HepG2 (cell line): ENCODE measurements around the gene STRN4. TPM values are rescaled to one million over a fixed set of nuclear protein-coding genes. Genes with fewer than 3 reads are reported as not detected.

Experiments
- ATAC-seq: fragments of 200-7000 bp; cut with Tn5 transposase; 3 replicates; pipeline ENCODE4 v1.9.1; 2020; ENCODE audit warnings: mild to moderate bottlenecking, moderate library complexity
- BruUV-seq: library from RNA; stranded (reverse); fragments of 400-500 nt; replicated peaks from 2 replicates; lab custom pipeline; 2021; lab: Mats Ljungman, UMichigan
- CTCF ChIA-PET: fragments of 300-600 bp; formaldehyde crosslinking; extraction: SDS; loops from one replicate; lab custom pipeline; 2021; ENCODE audit warnings: low total read pairs, inconsistent platforms, low intra/inter-chr PET ratio; lab: Yijun Ruan, JAX
- POLR2A ChIA-PET: fragments of 350-600 bp; sonication (Branson Sonifier 250); formaldehyde crosslinking; loops from one replicate; lab custom pipeline; 2020; ENCODE audit warnings: antibody characterized with exemption, inconsistent platforms; lab: Yijun Ruan, JAX
- DNase-seq: peaks from one replicate; pipeline ENCODE4 v3.0.0-alpha.2; 2015; ENCODE audit warnings: low spot score
- FAIRE-seq: peaks from 3 replicates; lab custom pipeline; 2011; peaks lifted over from hg19 to GRCh38; lab: Jason Lieb, UNC
- H2AFZ ChIP-seq: one replicate; pipeline ENCODE4 v1.6.1; 2011; ENCODE audit warnings: low read length, inconsistent platforms
- H3K27ac ChIP-seq: fragments of 300-600 bp; 3 replicates; pipeline ENCODE4 v1.8.0; 2011; ENCODE audit warnings: mixed run types, mild to moderate bottlenecking, mixed read lengths, low read length, inconsistent platforms; ENCODE audit not compliant: insufficient read depth; ENCODE audit errors: extremely low read length
- H3K27me3 ChIP-seq, 2 experiments: fragments of 200-600 bp in 1 of 2; 2 replicates in 1 of 2; 3 replicates in 1 of 2; pipeline versions ENCODE4 v1.6.0 to v1.8.0; 2011; ENCODE audit warnings: low read length in 2 of 2, mild to moderate bottlenecking in 2 of 2, moderate library complexity in 2 of 2, inconsistent platforms in 1 of 2; ENCODE audit not compliant: insufficient read depth in 2 of 2, control insufficient read depth in 1 of 2
- H3K36me3 ChIP-seq, 2 experiments: fragments of 200-600 bp in 1 of 2; replicated peaks in 1 of 2; 2 replicates in 1 of 2; 3 replicates in 1 of 2; pipeline versions ENCODE4 v1.5.1 to v1.8.0; 2011; ENCODE audit warnings: low read length in 2 of 2, inconsistent platforms in 1 of 2; ENCODE audit not compliant: insufficient read depth in 2 of 2, control insufficient read depth in 1 of 2
- H3K4me1 ChIP-seq: 2 replicates; pipeline ENCODE4 v1.5.1; 2012; ENCODE audit warnings: low read length, inconsistent platforms; ENCODE audit not compliant: insufficient read depth
- H3K4me2 ChIP-seq: 2 replicates; pipeline ENCODE4 v1.6.0; 2011; ENCODE audit warnings: low read depth, low read length, inconsistent platforms
- H3K4me3 ChIP-seq, 3 experiments: fragments of 200-600 bp in 1 of 3; sonication (generic), shearing (Covaris generic) in 1 of 3; replicated peaks in 1 of 3; 2 replicates each; pipeline ENCODE4 v1.5.1; 2011 to 2016; ENCODE audit warnings: low read length in 3 of 3, inconsistent platforms in 2 of 3, low read depth in 2 of 3, mild to moderate bottlenecking in 2 of 3, control low read depth in 1 of 3, mixed read lengths in 1 of 3; ENCODE audit not compliant: insufficient read depth in 1 of 3
- H3K79me2 ChIP-seq: one replicate; pipeline ENCODE4 v1.6.1; 2011; ENCODE audit warnings: low read length, inconsistent platforms; ENCODE audit not compliant: insufficient read depth
- H3K9ac ChIP-seq: 2 replicates; pipeline ENCODE4 v1.6.0; 2011; ENCODE audit warnings: mild to moderate bottlenecking, low read depth, low read length, inconsistent platforms; ENCODE audit not compliant: insufficient read depth
- H3K9me3 ChIP-seq: 2 replicates; pipeline ENCODE4 v1.5.1; 2012; ENCODE audit warnings: mild to moderate bottlenecking, low read length
- H4K20me1 ChIP-seq: 2 replicates; pipeline ENCODE4 v1.6.0; 2011; ENCODE audit warnings: inconsistent platforms, mild to moderate bottlenecking, low read length, moderate library complexity; ENCODE audit not compliant: insufficient read depth
- ARID2 ChIP-seq: sonication (generic); formaldehyde crosslinking; IDR thresholded peaks from 2 replicates; pipeline ENCODE4 v1.8.1; 2022; ENCODE audit warnings: mild to moderate bottlenecking, missing genetic modification reagents, borderline replicate concordance
- HCFC1 ChIP-seq: fragments of 150-350 bp; IDR thresholded peaks from 2 replicates; pipeline ENCODE4 v1.6.1; 2014; ENCODE audit warnings: low read depth, low read length
- KDM1A ChIP-seq: IDR thresholded peaks from 2 replicates; pipeline ENCODE4 v1.6.1; 2016; ENCODE audit warnings: missing compliant biosample characterization
- LCORL ChIP-seq, 2 experiments: fragments of 450-650 bp in 1 of 2; sonication (generic) in 1 of 2; formaldehyde crosslinking in 1 of 2; IDR thresholded peaks; 2 replicates each; pipeline versions ENCODE4 v1.5.0 to v1.6.1; 2017 to 2020; ENCODE audit warnings: antibody characterized with exemption in 1 of 2, missing genetic modification reagents in 1 of 2
- MAFG ChIP-seq: sonication (generic); formaldehyde crosslinking; IDR thresholded peaks from 2 replicates; pipeline ENCODE4 v1.5.1; 2020; ENCODE audit warnings: mild to moderate bottlenecking, missing genetic modification reagents
- SYNCRIP ChIP-seq: fragments of 200-400 bp; formaldehyde crosslinking; IDR thresholded peaks from 2 replicates; pipeline ENCODE4 v1.6.1; 2018; ENCODE audit warnings: mild to moderate bottlenecking, low read depth, low read length; ENCODE audit not compliant: insufficient read depth
- ZNF143 ChIP-seq: sonication (generic); formaldehyde crosslinking; IDR thresholded peaks from 2 replicates; pipeline ENCODE4 v1.4.0; 2020; ENCODE audit warnings: missing genetic modification reagents
- ZNF30 ChIP-seq: sonication (generic); formaldehyde crosslinking; IDR thresholded peaks from 2 replicates; pipeline ENCODE4 v1.5.0; 2020; ENCODE audit warnings: mild to moderate bottlenecking, missing genetic modification reagents
- ZNF331 ChIP-seq: sonication (generic); formaldehyde crosslinking; IDR thresholded peaks from 2 replicates; pipeline ENCODE4 v1.4.0; 2020; ENCODE audit warnings: missing genetic modification reagents
- ZNF619 ChIP-seq: sonication (generic); formaldehyde crosslinking; IDR thresholded peaks from 2 replicates; pipeline ENCODE4 v1.4.0; 2020; ENCODE audit warnings: mild to moderate bottlenecking, missing genetic modification reagents
- WGBS: methylation state at CpG from one replicate; pipeline ENCODE4 v1.1.6; 2017; ENCODE audit warnings: low lambda C conversion rate; 5-methylcytosine and 5-hydroxymethylcytosine counted together
- in situ Hi-C: cut with HindIII; loops from 2 replicates; pipeline ENCODE4 v1.10.0; 2017; ENCODE audit warnings: low pct_unique_long_range_greater_than_20kb; ENCODE audit not compliant: extremely low pct_ligation_motif_present
- intact Hi-C: fragments of 100-400 bp; cut with micrococcal nuclease; formaldehyde crosslinking; loops from one replicate; pipeline ENCODE4 v1.10.0; 2022; ENCODE audit not compliant: unreplicated experiment
- polyA plus RNA-seq, 8 experiments: library from polyadenylated mRNA; depleted of rRNA in 3 of 8; stranded (reverse) in 7 of 8; unstranded in 1 of 8; fragments of >200 nt; fragmentation: Illumina TruSeq in 4 of 8; extraction: Trizol in 4 of 8; gene quantifications; 2 replicates each; pipeline versions ENCODE4 v1.2.1 to v1.2.3, GENCODE V29; 2011 to 2016; ENCODE audit warnings: low read depth in 4 of 8, missing spikeins in 1 of 8, mixed read lengths in 1 of 8; ENCODE audit not compliant: insufficient read depth in 1 of 8
- total RNA-seq, 5 experiments: library from RNA; depleted of rRNA; stranded (reverse); fragments of >200 nt; fragmentation: Illumina TruSeq; extraction: Trizol; gene quantifications; 2 replicates each; pipeline ENCODE4 v1.2.3, GENCODE V29; 2016; ENCODE audit warnings: low read depth in 1 of 5
- TF ChIP-seq, protein P1 (sequence below), 2 experiments: fragments of 450-650 bp in 1 of 2; sonication (generic) in 1 of 2; formaldehyde crosslinking; IDR thresholded peaks; 2 replicates each; pipeline versions ENCODE4 v1.5.0 to v1.8.0; 2020 to 2022; ENCODE audit warnings: mild to moderate bottlenecking in 1 of 2, missing genetic modification reagents in 1 of 2

The STRN4 gene
- total and polyA plus RNA-seq, 2 of the 13 experiments (the other 11 are each of a cell fraction or from before 2014, with no cell fraction given) = 43.1 to 57.3 TPM

DNA sequence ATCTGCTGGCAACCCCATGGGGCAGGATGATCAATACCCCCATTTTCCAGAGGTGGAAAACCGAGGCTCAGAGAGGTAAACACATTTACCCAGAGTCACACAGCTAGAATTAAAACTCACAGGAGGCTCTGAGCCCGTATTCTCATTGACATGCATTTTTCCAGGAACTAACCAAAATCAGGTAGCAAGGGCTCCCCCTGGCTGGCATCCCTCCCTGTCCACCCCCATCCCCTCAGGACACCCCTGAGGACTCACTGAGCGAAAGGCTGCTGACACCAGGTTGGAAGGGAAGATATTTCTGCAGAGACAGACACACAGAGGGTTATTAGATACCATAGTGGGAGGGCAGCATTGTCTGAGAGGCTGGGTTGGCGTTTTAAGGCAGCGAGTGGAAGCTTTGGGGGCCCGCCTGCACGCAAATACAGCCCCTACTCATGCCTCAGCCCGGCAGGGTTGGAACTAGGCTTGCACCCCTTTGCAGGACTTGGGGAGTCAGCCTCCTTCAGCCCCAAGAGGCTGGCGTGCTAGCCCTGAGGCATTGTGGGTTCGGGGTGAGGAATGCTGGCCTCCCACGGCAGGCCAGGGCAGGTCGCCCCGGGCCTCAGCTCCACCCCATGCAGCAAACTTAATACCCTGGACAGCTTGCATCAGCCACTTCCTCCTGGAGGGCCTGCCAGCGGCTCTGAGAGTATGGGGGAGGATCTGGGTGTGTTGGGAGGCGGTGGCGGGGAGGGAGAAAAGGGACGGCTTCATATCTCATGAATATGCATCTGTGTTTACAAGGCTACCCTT, 38.2 kb upstream of the STRN4 start (continued):
- TF ChIP-seq, protein P1, sequence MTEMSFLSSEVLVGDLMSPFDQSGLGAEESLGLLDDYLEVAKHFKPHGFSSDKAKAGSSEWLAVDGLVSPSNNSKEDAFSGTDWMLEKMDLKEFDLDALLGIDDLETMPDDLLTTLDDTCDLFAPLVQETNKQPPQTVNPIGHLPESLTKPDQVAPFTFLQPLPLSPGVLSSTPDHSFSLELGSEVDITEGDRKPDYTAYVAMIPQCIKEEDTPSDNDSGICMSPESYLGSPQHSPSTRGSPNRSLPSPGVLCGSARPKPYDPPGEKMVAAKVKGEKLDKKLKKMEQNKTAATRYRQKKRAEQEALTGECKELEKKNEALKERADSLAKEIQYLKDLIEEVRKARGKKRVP (CRISPR knock-in tag; IDR thresholded peaks at IDR 0.05) = peak; percentile 86 to 100
- TF ChIP-seq KDM1A (CRISPR knock-in tag) = 0 out of 2 replicates have a peak, but pooled peaks have one; percentile 8
- TF ChIP-seq ZNF143 (CRISPR knock-in tag) = peak; percentile 75; the same call in 1 of the 2 replicates
- TF ChIP-seq, all 625 proteins: peak for 124

DNA sequence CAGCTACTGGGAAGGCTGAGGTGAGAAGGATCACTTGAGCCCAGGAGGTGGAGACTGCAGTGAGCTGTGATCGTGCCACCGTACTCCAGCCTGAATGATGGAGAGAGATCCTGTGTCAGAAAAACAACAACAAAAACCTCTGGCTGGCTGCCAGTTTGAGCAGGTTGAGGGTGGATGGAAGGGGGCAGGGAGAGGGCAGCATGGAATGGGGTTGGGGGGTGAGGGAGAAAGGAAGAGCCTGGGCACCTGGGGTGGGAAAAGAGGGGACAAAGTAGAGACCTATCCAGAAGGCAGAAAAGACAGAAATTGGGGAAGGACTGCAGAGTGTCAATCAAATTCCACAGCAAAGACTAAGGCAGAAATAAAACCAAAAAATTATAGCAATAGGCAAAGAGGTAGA, 37.4 kb upstream of the STRN4 start:
- Histone ChIP-seq H3K4me2 (peak overlapping the region; percentile 99), H4K20me1 (peaks cover 32% of the 10 kb centered on the region), H3K4me1 (peaks cover 51% of the 10 kb centered on the region), H3K27me3 (no peaks in the 10 kb centered on the region; a peak in 1 of 5 replicates), H3K27ac (peak overlapping the region; percentile 82), H3K36me3 (peaks cover 29 to 47% of the 10 kb centered on the region in 2 experiments), H3K79me2 (peaks cover 68% of the 10 kb centered on the region), H2AFZ (no peak overlapping the region), H3K9ac (peak overlapping the region; percentile 95), H3K4me3 (peak overlapping the region; percentile 87 to 100 (median 98); a peak in 5 of 6 replicates), H3K9me3 (no peaks in the 10 kb centered on the region)
- CTCF ChIA-PET = no interaction called here
- 89% methylated on average over 2 of the region's 2 CpGs for WGBS
- ATAC-seq (no peak), DNase-seq (no peak), FAIRE-seq (no peak)
- POLR2A ChIA-PET = interaction anchor here (1.7 to 5.9 kb wide), 6 partner anchors 9 to 107 kb away, joined by 4 to 66 read pairs (median 12); no protein-coding TSS in a partner anchor
- in situ Hi-C loops (loop anchor here (5.0 kb wide), 1 partner anchor 59 kb away; no protein-coding TSS in a partner anchor), intact Hi-C loops (no loop called here)
- no TSS peak for BruUV-seq
- TF ChIP-seq ARID2 (CRISPR knock-in tag) (no peak), SYNCRIP (no peak), HCFC1 (no peak), LCORL (IDR thresholded peaks at IDR 0.05) (peak; percentile 26; the same call in 1 of the 2 replicates), LCORL (CRISPR knock-in tag; IDR thresholded peaks at IDR 0.05) (no peak), MAFG (CRISPR knock-in tag) (no peak), ZNF619 (no peak), ZNF30 (CRISPR knock-in tag) (no peak), ZNF331 (CRISPR knock-in tag) (no peak)
